Esophagus squamous epithelium (tissue), 4 donors: ENCODE results near the gene FADS3.

Source experiments
- POLR2A ChIP-seq, 4 donors: fragments of 450-650 bp; IDR thresholded peaks; one replicate each; pipeline ENCODE4 v1.6.1; 2017; ENCODE audit warnings: antibody characterized with exemption in 4 of 4, mild to moderate bottlenecking in 4 of 4, moderate library complexity in 3 of 4
- TF ChIP-seq, protein P1 (sequence below), 6 experiments: fragments of 450-650 bp in 4 of 6; fragments of 200-600 bp in 2 of 6; sonication (generic) in 2 of 6; IDR thresholded peaks; one replicate each; pipeline ENCODE4 v1.5.1; 2016 to 2019; ENCODE audit warnings: antibody characterized with exemption in 6 of 6, mild to moderate bottlenecking in 4 of 6, moderate library complexity in 4 of 6

DNA sequence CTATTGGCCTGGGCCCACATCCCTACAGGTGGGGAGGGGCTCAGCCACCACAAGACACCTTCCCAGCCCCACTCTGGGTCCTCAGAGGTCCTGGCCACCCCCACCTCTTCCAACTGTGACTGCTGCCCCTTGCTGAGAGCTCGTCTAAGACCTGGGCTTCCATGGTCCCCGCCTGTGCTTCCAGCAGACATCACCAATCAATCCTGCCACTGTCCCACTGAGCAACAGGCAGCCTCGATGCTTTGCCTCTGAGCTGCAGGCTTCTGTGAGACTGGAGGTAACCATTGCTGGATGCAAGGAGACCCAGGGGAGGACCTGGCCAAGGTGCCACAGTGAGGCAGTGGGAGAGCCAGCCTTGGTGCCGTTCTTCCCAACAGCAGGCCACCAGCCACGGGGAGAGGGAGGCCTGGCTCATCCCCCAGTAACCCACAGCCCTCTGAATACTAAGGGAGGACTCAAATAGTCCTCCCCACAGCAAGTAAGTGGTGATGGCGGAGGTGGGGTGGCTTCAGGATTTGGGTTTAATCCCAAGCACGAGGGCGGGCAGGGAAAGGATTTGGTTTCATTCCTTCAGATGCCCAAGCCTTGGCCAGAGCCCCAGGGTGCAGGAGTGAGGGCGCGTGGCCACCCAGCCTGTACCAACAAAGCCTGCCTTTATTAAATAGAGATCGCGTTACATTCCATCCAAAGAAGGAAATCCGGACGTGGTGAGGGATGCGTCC, 5.5 kb upstream of the FADS3 start:
- no peak for TF ChIP-seq POLR2A (IDR thresholded peaks at IDR 0.05)
- TF ChIP-seq, protein P1, sequence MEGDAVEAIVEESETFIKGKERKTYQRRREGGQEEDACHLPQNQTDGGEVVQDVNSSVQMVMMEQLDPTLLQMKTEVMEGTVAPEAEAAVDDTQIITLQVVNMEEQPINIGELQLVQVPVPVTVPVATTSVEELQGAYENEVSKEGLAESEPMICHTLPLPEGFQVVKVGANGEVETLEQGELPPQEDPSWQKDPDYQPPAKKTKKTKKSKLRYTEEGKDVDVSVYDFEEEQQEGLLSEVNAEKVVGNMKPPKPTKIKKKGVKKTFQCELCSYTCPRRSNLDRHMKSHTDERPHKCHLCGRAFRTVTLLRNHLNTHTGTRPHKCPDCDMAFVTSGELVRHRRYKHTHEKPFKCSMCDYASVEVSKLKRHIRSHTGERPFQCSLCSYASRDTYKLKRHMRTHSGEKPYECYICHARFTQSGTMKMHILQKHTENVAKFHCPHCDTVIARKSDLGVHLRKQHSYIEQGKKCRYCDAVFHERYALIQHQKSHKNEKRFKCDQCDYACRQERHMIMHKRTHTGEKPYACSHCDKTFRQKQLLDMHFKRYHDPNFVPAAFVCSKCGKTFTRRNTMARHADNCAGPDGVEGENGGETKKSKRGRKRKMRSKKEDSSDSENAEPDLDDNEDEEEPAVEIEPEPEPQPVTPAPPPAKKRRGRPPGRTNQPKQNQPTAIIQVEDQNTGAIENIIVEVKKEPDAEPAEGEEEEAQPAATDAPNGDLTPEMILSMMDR (IDR thresholded peaks at IDR 0.05): no peak
